Endometrium (tissue), 2 donors: Measurements from ENCODE around the gene LRRK1.
"Not testable (repeated sequence)": the region's sequence is repeated elsewhere in the genome, so short reads cannot be mapped to it uniquely, and the experiment has no call there.

Experiments
- FAIRE-seq: peaks from 2 replicates; lab custom pipeline; 2012; peaks lifted over from hg19 to GRCh38; lab: Jason Lieb, UNC
- donor health status: control.
- donor health status: control.

LRRK1 gene

DNA sequence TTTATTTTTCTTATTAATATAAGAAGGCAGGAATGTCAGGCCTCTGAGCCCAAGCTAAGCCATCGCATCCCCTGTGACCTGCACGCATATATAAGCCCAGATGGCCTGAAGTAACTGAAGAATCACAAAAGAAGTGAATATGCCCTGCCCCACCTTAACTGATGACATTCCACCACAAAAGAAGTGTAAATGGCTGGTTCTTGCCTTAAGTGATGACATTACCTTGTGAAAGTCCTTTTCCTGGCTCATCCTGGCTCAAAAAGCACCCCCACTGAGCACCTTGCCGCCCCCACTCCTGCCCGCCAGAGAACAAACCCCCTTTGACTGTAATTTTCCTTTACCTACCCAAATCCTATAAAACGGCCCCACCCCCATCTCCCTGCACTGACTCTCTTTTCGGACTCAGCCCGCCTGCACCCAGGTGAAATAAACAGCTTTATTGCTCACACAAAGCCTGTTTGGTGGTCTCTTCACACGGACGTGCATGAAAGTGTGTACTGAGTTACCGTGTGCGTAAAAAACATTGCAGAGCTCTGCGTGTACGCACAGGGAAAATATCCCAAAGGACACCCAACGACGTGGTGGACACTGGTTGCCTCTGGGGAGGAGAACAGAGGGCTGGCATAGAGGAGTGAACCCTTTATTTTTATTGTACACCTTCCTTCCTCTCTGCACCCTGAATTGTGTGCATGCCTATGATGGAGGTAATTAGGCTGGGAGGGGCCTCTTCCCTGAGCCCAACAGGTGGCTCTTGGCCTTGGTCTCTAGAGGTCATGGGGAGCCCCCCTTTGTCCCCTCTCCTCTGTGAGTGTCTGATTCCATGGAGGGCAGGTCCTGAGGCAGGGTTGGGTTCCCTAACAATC lies 158.9 kb downstream of the LRRK1 start:
- not testable (repeated sequence) for FAIRE-seq

DNA sequence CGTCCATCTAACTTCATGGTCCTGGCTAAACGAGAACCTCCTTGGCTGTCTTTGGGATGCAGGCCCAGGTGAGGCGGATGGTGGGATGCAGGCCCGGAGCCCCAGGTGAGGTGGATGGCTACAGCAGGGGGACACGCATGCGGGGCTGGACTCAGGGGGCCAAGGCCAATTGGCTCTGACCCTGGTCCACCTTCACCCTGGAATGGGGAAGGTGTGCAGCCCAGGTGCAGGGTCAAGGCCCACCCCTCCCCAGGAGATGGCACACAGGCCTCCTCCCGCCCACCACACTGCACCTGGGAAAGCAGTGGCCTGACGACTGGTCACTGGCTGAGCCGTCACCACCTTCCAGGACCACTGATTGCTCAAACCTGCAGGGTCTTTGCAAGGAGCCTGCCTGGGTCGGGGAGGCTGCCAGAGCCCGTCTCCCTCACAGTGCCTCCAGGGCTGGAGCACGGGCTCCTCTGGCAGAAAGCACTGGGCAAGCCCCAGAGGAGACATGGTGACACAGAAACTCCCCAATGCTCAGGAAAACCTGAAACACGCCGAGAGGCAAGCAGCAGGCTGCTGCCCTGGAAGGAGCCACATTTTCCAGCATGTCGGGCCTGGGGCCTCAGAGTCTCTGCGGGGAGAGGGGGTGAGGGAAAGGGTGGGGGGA lies 159.6 kb downstream of the LRRK1 start:
- no peak for FAIRE-seq

DNA sequence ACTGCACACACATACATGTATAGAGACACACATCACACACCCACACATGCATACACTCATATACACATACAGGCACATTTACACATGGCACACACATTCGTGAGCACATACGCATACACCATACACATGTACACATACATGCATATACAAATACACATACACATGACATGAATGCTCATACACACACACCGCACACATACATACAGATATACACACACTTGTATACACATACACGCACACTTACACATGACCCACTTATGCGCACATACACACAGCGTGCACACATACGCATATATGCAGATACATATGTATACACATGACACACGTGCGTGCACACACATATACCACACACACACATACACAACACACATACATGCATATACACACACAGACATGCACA lies 162.7 kb downstream of the LRRK1 start:
- no peak for FAIRE-seq

DNA sequence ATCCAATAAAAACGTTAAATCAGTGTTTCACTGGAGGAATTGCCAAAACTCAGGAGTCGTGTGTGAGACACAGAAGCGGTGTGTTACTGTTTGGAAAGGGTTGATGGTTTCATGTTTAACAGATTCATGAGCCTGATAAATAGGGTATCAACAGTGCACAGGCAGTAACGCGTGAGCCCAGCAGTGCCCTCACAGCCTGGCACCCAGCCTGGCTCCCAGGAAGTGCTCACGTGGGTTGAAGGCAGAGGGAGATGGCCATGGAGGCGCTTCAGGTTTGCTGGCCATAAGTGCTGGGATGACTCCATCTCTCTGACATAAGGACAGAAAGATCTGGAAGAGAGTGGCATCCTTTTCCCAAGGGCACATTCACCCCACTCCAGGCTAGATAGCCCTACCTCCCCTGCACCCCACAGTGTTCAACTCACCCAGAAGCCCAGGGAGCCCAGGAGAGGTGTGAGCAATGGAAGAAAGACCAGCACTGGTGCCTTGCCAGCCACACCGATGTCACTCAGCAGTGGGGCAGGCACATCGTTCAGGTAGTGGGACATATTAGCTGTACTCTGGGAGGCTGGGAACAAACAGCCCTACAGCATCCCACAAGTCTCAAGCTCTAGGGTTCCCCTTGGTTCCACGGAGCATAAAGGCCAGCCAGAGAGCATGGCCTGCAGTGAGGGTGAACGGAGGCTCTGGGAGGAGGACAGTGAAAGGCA lies 164.3 kb downstream of the LRRK1 start:
- FAIRE-seq: no peak

DNA sequence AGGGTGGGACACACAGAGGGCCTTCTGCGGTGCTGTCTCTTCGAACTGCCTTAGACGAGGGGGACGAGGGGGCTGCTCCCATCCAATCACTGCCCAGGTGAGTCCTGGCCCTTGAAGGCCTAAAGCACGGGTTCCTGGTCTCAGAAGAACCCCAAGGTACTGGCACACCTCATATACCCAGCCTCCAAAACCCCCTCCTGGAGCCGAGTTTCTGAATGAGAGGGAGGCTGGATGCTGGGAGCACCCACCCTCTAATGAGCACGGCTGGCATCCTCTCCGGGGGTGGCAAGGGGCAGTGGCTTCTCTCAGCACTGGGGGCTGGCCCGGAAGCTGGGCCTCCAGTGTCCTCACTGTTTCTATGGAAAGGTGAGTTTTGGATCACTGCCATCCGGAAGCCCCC lies 165.6 kb downstream of the LRRK1 start:
- FAIRE-seq: no peak

DNA sequence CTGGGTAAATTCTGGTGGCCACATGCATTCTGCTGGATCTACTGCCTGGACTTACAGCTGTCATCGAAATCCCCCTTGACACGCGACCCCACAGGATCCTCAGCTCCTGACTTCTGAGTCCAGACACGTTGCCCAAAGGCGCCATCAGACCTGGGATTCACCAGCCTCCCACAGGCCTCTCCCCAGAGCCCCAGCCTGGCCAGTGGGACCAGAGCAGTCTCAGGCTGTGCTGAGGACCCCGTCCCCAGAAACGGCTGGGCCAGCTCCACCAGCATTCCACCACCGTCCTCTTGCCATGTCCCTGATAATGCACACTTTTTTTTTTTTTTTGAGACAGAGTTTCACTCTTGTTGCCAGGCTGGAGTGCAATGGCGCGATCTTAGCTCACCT lies 166.1 kb downstream of the LRRK1 start:
- no peak for FAIRE-seq

DNA sequence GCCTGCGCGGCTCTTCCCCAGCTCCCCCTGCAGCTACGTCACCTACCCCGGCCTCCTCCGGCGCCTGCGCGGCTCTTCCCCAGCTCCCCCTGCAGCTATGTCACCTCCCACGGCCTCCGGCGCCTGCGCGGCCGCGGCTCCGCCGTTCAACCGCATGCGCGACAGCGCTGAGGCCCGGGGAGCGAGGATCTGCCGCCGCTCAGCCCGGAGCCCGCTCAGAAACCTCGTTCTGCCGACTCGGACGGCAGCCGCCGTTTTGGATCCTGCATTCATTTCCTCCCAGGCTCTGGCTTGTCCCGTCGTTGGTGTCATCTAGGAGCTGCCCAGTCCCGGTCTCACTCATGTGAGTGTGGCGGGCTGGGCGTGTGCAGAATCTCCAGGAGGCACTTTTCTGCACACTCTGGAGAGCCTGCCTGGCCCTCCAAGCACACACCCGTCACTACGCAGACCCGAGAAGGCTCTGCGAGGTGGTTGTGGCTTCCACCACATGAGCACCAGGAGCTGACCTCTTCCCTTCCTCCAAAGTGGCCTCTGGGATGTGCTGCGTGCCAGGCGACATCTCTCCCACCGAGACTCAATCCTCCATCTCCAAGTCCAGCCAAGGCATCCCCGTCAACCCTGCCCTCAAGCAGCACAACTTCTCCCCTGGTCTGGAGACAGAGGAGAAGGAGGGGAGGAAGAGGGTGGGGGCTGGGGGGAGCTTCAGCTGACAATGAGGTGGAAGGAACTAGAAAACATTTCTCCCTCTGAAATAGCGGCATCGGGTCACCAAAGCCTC lies 167.4 kb downstream of the LRRK1 start:
- FAIRE-seq: no peak

DNA sequence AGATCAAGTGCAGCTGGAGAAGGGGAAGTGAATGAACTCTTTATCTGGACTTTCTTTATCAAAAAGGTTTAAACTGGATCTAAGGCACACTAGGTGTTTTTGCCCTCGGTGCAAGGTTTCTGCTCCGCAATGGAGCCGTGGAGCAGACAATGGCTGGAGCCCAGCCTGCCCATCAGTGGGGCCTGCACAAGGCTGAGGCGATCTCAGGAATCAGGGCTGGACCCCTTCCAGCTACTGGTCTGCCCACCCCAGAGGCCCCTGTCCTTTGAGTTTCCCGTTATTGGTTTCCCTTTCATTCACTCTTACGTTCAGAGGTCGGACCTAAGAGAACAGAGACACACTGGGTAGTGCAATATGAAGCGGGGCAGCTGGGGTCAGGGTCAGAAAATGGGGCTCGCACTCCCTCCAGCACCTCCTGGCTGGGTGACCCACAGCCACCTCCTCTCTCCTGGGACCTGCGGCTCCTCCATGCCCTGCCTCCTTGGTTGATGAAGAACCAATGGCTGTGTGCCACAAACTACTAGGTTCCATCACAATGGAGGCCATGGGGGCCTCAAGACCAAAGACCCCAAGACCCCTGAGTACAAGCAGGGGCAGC lies 168.1 kb downstream of the LRRK1 start:
- FAIRE-seq: no peak

DNA sequence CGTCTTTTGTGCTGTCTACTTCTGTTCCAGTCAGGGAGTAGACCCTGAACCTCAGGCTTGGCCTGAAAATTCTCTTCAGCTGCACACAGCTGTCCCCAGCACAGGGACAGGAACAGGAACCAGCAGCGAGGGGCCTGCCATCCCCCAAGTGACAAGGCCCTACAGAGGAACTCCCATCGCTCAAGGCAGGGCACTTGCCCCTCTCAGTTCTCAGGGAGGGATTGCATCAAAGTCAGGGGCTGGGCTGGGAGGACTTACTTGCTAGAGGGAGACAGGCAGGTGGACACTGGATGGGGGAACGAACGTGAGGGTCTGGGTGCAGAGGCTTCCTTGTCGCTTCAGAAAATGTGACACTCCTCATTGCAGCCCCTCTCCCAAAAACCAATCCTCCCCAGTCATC lies 169.1 kb downstream of the LRRK1 start:
- FAIRE-seq: no peak

DNA sequence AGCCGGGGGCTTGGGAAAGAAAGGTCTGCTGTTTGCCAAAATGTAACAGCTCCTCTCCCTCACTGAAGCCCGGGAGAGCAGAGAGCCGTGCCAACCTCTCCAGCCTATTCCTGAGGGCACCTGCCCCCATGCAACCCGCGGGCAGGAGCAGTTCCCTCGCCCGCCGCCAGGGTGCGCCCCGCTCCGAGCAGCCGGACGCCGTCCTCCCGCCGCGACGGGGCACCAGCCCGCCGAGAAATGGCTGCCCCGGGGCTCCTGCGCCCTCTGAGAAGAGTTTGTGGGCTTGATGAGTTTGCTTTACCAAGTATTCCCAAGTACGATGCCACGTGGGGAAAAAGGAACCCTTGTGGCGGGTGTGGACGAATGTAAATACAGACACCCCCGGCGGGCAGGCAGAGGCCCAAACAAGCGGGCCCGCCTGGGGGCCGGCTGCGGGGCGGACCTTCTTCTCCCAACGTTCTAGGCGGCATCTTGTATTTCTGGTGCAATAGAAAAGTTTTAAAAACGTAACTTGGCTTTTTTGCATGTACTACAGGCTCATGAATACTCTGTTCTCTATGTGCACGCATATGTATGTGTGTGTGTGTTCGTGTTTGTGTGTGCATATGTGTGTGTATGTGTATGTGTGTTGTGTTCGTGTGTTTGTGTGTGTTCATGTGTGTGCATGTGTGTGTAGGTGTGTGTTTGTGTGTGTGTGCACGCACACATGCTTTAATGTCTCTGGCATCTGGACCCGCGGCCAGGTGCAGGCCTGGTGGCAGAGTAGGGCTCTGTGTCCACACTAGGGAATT lies 169.8 kb downstream of the LRRK1 start:
- no peak for FAIRE-seq

DNA sequence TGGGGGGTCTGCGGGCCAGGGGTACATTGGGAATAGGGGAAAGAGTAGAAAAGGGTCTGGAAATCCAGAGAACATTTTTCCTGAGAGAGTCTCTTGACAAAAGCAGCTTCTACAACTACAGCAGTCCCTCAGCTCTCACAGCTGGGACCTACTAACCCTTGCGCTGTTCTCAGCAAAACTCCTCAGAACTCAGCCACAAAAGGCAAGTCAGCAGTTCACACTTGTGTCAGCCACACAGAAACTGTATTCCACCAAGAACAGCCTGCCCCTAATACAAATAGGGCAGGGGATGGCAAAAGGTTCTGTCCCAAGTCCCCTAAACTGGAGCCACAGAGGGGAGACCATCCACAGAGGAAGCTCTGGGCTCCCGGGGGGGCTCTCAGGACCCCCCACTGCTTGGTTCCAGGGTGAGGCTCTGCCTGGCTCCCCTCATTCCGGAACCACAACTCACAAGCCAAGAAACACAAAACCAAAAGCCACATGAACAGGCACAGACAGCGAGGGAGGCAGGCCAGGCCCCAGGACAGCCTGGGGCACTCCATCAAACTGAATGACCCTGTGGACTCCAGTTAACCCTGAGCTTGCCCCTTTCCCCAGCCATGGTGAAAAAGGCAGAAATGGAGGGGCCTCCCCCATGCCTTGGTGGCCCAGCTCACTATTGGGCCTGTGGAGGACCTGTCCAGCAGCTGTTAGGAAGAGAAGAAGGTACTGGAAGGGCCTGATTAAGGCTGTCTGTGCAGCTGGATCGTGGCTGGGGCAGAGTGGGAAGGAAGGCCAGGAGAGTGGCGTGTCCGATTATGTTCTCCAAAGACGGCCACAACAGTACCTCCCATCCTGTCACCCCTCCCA lies 170.6 kb downstream of the LRRK1 start:
- FAIRE-seq: no peak

DNA sequence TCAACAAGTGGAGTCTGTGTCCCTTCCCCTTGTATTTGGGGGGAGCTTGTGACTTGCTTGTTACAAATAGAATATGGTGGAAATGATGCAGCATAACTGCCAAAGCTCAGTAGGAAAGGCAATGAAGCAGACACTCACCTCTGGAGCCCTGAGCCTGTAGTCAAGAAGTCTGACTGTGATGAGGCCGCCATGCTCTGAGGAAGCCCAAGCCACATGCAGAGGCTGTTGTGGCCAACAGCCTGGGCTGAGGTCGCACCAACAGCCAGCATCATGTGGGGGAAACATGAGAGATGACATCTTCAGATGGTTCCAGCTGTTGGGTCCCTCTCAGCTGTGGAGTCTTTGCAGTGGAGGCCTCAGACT lies 171.3 kb downstream of the LRRK1 start:
- FAIRE-seq: no peak

DNA sequence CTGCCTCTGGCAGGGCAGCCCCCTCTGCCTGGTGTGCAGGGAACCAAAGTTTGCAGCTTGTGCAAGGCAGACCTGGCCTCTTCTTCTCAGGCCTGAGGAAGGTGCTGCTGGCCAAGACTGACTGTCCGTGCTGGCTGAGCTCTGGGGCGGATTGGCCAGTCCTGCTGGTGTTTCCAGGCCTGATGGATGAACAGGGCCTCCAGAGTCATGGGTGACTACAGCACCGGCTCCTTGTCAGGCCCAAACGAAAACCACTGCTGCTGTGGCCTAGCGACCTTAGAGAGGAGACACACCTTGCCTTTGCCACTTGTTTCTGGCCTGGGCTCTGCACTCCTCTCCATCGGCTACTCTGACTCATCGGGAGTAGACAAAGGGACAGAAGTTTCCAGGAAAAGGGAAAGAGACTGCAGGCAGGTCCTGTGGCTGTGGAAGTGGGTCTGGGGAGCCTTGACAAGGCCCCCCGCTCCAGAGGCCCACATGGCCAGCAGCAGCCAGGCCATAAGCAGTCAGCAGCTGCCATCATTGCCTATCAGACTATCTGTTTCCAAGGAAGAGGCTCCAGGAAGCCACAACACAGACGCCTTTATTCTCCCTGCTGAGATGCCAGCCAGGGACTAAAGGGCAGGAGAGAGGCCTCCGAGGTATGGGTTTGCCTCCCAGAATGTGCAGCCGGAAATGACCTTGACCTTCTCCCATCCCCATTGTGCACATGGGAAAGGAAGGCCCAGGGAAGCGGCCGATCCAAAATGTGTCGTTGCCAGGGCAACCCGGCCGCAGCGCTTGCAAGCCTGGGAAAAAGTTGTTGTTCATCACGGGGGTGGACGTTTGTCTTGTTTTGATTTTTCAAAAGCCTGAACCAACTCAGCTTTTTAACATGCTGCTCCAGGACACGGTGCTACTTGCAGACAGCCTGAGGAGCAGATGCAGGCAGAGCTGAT lies 172.2 kb downstream of the LRRK1 start:
- no peak for FAIRE-seq

DNA sequence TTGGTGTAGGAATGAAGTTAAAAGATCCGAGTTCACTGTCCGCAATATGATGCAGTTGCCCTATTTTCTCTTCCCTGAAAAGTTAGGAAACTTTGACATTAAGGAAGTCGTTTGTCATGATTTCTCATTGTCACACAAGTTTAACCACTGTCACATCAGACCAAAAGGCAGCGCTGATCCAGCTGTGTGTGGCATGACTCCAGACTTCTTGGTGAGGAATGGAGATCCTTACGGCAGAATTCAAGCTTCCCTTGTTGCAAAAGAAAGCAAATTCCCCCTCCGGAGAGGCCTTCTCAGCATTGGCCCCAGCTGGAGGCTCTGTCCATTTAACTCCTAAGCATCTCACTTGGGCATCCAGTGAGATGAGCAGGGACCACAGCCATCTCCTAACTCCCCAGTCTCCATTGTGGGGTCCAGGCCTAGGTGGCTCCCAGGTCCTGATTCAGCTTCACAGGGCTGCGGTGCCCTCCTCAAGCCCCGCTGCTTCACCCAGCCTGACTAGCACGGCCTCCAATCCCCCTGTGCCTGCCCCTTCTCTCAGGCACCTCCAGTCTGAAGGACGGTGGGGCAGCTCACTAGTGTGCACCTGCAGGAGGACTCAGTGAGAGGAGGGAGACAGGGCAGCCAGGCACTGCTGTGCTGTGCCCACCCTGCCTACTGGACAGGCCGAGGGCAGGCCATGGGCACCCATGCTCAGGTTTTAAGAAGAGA lies 173.2 kb downstream of the LRRK1 start:
- no peak for FAIRE-seq

DNA sequence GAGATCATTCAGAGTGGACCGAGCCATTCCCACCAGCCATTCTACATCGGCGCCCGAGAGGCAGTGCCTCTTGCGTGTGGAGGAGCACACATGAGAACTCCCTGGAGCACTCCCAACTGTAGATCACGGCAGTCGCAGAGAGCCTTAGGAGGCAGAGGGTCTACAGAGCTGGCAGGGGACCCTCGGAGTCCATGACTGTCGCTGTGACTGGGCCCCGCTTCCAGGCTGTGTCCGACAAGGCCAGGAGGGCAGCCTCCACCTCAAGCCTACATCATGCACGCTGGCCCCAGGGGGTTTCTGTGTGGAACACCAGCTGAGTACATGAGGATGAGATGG lies 173.7 kb downstream of the LRRK1 start:
- no peak for FAIRE-seq

DNA sequence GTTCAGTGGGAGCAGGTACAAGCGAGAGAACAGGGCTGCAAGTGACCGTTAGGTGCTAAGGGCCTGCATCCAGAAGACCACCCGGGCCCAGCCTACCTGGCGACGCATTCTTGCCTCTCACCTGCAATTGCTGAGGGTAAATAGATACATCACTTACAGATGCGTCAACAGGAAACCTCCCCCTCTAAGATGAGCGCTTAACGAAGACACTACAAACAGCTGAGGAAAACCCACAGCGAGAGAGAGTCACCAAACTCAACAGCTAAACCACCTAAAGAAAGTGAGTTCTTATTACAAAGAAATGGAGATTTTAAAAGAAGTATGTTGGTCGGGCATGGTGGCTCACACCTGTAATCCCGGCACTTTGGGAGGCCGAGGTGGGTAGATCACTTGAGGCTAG lies 174.8 kb downstream of the LRRK1 start:
- FAIRE-seq: no peak

DNA sequence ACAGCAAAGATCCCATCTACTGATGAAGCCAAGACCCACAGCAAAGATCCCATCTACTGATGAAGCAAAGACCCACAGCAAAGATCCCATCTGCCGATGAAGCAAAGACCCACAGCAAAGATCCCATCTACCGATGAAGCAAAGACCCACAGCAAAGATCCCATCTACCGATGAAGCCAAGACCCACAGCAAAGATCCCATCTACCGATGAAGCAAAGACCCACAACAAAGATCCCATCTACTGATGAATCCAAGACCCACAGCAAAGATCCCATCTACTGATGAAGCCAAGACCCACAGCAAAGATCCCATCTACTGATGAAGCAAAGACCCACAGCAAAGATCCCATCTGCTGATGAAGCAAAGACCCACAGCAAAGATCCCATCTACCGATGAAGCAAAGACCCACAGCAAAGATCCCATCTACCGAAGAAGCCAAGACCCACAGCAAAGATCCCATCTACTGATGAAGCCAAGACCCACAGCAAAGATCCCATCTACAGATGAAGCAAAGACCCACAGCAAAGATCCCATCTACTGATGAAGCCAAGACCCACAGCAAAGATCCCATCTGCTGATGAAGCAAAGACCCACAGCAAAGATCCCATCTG lies 176.7 kb downstream of the LRRK1 start:
- FAIRE-seq: not testable (repeated sequence)

DNA sequence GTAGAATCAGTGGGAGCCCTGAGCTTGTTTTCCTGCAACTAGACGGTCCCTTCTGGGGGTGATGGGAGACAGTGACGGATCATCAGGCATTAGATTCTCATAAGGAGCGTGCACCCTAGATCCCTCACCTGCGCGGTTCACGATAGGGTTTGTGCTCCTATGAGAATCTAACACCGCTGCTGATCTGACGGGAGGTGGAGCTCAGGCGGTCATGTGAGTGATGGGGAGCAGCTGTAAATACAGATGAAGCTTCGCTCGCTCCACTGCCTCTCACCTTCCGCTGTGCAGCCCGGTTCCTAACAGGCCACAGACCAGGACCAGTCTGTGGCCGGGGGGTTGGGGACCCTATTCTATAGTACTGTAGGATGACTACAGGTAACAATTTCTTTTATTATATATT lies 178.0 kb downstream of the LRRK1 start:
- FAIRE-seq: no peak
